GM18951 (cell line): Measurements from ENCODE around the gene HSDL1.

Experiments used
- POLR2A ChIP-seq: IDR thresholded peaks from 4 replicates; pipeline ENCODE4 v1.6.1; 2011; ENCODE audit warnings: mild to moderate bottlenecking; ENCODE audit not compliant: insufficient read length, insufficient read depth; ENCODE audit errors: extremely low read depth
- in situ Hi-C: fragments of 300-500 bp; cut with MboI; formaldehyde crosslinking; loops from one replicate; pipeline ENCODE4 v1.12.0; 2022; ENCODE audit warnings: low sequenced_read_pairs, mixed read lengths, inconsistent platforms; ENCODE audit not compliant: unreplicated experiment

Gene HSDL1

DNA sequence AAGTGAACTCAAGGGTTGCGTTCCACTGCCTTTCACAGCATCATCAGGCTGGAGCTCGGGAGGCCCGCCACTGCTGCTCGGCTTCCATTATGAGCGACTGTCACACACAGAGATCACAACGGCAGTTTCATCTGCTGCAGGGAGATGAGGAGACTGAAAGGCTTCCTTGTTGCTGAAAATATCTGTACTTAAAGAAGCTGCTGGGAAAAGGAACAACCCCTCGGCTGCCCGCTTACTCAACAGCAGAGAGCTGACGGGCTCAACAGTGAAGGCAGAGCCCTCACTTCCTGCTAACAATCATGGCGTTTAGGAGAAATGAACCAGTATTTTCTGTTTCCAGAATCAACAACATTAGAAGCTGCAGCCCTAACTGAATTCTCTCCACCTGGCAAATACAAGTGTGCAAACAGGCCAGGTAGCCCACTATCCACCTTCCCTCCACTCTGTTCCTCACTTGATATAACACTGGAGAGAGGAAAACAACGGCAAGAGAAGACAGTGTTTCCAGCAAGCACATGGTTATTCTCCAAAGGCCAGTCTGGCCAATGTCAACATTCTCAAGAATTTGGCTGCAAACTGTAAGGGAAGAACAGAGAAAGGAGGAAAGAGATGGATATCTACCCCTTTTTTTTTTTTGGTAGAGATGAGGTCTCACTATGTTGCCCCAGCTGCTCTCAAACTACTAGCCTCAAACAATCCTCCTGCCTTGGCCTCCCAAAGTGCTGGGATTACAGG, 62.0 kb downstream of the HSDL1 start:
- in situ Hi-C loops, result no loop called here
- TF ChIP-seq POLR2A, result no peak

DNA sequence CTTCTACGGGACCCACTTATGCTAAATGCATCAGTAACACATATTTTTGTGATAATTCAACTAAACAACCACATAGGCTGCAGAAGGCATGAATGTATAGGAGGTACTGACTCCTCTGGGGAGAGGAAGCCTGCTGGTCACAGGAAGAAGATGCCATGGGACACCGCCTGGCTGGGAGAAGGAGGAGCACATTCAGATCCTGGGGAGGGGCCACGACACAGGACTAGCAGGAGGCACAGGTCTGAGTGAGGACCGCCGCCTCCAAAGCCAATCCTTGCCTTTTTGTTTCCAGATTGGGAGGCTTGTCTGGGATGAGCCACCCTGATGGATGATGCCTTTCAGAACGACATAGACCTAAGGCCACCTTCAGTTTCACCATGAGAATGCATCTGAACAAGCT, 62.9 kb downstream of the HSDL1 start:
- TF ChIP-seq POLR2A, result no peak
- in situ Hi-C loops, result no loop called here

DNA sequence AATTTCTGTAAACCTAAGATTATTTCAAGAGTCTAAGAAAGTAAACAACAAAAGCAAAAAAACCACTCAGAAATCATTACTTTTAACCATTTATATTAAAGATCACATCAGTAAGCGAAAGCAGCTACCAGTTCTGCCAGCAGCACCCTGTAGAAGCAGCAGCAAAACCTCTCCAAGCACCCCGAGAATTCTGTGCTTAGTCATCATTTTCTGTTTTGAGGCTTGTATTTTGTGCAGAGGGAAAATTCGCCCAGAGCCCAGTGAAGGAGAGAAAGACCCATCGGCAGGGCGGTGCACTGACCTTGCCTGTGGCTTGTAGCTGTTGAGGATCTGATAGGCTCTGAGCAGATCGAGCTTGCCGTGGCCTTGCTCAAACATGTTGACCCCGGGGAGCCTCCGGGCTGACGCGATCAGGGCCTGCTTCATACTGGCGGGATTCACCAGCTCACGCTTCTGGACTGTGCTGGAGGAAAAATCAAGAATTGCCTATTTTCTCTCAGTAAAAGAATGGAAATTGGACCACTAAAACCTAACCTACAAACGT, 63.5 kb downstream of the HSDL1 start:
- no peak for TF ChIP-seq POLR2A
- in situ Hi-C loops, result no loop called here

DNA sequence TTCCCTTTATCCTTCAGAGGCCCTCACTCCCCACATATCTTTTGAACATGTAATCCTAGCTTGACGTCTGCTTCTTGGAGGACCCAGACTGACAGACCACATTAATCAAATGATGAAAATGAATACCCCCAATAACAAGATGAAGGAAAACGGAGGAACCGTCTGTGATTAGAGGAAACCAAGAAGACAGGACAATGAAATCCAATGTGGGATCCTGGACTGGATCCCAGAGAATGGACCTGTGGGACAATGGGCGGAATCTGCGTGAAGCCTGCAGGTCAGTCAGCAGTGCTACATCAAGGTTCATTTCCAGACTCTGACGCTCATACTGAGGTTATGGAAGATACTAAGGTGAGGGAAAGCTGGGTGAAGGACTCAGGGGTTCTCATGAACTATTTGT, 64.2 kb downstream of the HSDL1 start:
- TF ChIP-seq POLR2A, result no peak
- in situ Hi-C loops, result no loop called here

DNA sequence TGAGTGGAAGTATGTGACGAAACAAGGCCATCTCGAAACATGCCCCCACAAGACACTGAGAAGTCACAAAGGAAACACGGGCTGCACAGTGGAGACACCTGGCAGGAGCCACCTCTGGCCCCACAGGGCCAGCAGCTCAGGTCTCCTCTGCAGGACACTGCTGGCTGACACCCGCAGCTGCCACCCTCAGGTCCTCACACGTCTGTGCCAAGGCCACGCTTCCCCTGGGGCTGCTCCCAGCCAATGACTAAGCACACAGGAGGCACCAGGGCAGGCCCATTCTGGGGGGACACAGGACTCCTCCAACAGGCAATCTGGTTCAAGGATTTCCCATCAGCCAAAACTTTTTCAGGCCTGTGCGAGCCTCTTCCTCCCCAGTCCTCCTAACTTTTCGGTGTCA, 64.6 kb downstream of the HSDL1 start:
- in situ Hi-C loops, result no loop called here
- TF ChIP-seq POLR2A, result no peak

DNA sequence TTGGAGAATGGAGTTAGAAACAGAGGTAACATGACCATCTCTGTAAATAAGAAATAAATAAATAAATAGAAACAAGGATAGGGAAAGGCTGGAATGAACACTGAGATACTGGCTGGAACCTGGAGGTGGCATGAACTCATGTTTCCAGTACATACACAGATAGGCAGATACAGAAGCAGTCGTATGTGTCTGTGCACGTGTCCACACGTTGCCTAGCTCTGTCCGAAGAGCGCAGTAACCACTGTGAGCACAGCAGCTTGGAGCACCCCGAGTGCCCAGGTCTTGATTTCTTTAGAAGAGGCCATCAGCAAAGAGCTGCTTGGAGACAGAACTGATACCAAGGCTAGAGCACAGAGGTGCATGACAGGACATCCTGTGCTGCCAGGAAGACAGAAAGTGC, 65.3 kb downstream of the HSDL1 start:
- in situ Hi-C loops, result no loop called here
- no peak for TF ChIP-seq POLR2A

DNA sequence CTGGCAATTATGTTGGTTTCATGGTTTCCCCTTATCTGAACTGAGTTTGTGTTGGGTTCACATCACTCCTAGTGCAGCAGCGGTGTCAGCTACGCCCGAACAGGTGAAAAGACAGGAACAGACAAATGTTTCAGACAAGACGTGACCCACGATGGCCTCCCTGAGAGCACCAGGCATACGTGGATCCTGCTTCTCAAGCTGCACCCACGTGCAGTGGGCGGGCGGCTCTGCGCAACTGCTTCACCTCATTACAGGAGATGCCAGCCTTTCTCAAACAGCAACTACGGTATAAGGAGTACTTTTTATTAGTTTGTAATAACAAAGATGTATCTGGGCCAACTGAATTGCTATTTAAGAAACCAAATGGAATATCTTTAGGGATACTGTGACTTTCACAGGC, 69.6 kb downstream of the HSDL1 start:
- in situ Hi-C loops, result no loop called here
- no peak for TF ChIP-seq POLR2A

DNA sequence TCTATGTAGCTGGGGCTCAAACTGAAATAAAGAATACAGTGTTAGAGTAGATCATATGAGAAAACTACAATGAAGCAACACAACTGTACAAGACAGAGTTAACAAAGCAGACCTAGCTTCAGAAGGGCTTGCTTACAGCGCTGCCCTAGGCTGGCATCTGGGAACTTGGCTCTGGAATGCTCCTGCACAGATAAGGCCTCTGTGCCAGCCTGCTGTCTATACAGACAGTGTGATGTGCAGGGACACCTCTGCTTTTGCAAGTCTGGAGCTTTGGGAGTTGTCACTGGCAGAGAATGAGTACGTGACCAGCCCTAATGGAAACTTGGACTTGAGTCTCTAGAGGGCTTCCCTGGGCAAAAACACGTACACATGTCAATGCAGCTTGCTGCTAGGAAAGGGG, 70.3 kb downstream of the HSDL1 start:
- in situ Hi-C loops, result no loop called here
- TF ChIP-seq POLR2A, result no peak
